Stimulated activated memory B cell treated with anti-CD40 and anti-IgM and Interleukin-4, amounts not matched to agents 10 μg/mL and 1 μg/mL and 100 μg/mL, for 72 hours (primary cell): Measurements from ENCODE around the gene UBE2R2.

Experiments used
- ATAC-seq: fragments of 150-1000 bp; cut with Tn5 transposase; 2 replicates; pipeline ENCODE4 v1.10.0; 2021
- H3K27ac Mint-ChIP-seq: one replicate; pipeline ENCODE4 v1.8.0; 2022; ENCODE audit warnings: mild to moderate bottlenecking, mixed read lengths
- H3K27me3 Mint-ChIP-seq: one replicate; pipeline ENCODE4 v1.8.0; 2022; ENCODE audit warnings: mixed read lengths
- H3K36me3 Mint-ChIP-seq: one replicate; pipeline ENCODE4 v1.8.0; 2022; ENCODE audit warnings: mixed read lengths
- H3K4me1 Mint-ChIP-seq: one replicate; pipeline ENCODE4 v1.8.0; 2022; ENCODE audit warnings: mixed read lengths
- H3K4me3 Mint-ChIP-seq: one replicate; pipeline ENCODE4 v1.8.0; 2022; ENCODE audit warnings: mild to moderate bottlenecking, moderate library complexity, mixed read lengths
- H3K9me3 Mint-ChIP-seq: one replicate; pipeline ENCODE4 v1.8.0; 2022; ENCODE audit warnings: mixed read lengths

UBE2R2 gene

DNA sequence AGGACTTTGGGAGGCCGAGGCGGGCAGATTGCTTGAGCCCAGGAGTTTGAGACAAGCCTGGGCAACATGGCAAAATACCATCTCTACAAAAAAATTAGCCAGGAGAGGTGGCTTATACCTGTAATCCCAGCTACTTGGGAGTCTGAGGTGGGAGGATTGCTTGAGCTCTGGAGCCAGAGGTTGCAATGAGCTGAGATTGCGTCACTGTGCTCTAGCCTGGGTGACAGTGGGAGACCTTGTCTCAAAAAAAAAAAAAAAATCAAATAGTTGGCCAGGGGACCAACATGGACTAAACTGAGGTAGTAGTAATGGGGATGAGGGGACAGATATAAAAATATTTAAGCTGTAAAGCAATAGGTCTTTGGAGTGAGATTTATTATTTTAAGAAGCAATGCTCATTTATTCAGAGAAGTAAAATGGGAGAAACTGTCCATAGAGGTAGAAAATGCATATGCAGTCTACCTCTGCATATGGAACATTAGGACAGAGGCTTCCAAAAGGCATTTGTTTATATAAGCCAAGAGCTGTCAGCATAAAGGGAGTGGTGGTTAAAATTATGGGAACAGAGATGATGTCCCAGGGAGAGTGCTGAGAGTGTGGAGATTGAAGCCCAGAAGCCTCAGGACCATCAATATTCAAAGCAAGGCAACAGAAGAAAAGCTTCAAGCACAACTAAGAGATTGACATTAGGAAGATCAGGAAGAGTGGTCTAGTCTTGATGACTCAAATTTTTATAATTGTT, 98.1 kb downstream of the UBE2R2 start:
- Mint-ChIP-seq H3K36me3 (peaks cover 43% of the 10 kb centered on the region), H3K27ac (peak overlapping the region; percentile 2)

DNA sequence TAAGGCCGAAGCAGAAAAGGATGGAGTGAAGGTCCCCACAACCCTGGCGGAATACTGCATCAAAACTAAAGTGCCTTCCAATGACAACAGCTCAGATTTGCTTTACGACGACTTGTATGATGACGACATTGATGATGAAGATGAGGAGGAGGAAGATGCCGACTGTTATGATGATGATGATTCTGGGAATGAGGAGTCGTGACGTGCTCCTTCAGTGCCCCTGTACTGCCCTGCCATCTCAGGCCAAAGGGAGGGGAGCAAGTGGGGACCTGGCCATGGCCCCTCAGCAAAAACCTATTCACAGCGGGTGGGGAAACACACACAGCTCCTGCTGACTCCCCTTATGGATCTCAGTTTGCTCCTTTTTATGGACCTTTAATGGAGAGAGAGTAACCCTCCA, 100.1 kb downstream of the UBE2R2 start:
- H3K9me3 Mint-ChIP-seq = no peaks in the 10 kb centered on the region
- no peak overlapping the region for H3K4me3 Mint-ChIP-seq
- H3K27me3 Mint-ChIP-seq = no peaks in the 10 kb centered on the region
- H3K4me1 Mint-ChIP-seq = no peaks in the 10 kb centered on the region
- peaks cover 54% of the 10 kb centered on the region for H3K36me3 Mint-ChIP-seq
- no peak overlapping the region for H3K27ac Mint-ChIP-seq
- no peak for ATAC-seq

More for the DNA sequence above, 98.1 kb downstream of the UBE2R2 start:
- no peaks in the 10 kb centered on the region for H3K9me3 Mint-ChIP-seq
- H3K27me3 Mint-ChIP-seq = no peaks in the 10 kb centered on the region
- no peak for ATAC-seq
- no peak overlapping the region for H3K4me3 Mint-ChIP-seq
- H3K4me1 Mint-ChIP-seq = no peaks in the 10 kb centered on the region

DNA sequence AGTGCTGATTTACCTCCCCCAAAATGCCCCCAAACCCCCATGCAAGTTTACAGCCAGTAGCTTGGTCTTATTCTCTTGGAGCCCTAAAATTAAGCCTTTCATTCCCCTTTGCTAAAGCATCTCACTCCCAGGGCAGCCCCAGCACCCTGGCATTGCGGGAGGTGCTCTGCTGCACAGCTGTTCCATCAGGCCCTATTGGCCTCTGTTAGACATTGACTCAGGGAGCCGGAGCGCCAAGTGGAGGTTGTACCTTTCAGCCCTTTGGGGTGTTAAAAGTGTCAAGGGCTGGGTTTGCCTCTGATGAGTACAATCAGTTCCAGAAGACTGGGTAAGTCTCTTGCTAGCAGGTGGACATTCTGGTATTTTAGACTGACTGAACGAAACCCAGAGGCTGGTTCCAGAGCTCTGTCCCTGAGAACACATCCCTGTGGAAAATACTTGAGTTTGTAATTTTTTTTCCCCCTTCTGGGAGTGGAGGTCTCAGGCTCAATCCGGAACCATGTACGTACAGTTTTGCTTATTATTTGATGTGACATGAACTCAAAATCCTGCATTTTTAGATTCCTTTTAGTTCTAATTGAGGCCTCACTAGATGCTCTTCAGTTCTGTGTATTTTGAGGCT, 102.4 kb downstream of the UBE2R2 start:
- H3K36me3 Mint-ChIP-seq = peaks cover 70% of the 10 kb centered on the region
- H3K27ac Mint-ChIP-seq = peak overlapping the region; percentile 14
- H3K4me1 Mint-ChIP-seq = no peaks in the 10 kb centered on the region
- H3K9me3 Mint-ChIP-seq = no peaks in the 10 kb centered on the region
- H3K27me3 Mint-ChIP-seq = no peaks in the 10 kb centered on the region
- no peak overlapping the region for H3K4me3 Mint-ChIP-seq
- ATAC-seq = no peak

DNA sequence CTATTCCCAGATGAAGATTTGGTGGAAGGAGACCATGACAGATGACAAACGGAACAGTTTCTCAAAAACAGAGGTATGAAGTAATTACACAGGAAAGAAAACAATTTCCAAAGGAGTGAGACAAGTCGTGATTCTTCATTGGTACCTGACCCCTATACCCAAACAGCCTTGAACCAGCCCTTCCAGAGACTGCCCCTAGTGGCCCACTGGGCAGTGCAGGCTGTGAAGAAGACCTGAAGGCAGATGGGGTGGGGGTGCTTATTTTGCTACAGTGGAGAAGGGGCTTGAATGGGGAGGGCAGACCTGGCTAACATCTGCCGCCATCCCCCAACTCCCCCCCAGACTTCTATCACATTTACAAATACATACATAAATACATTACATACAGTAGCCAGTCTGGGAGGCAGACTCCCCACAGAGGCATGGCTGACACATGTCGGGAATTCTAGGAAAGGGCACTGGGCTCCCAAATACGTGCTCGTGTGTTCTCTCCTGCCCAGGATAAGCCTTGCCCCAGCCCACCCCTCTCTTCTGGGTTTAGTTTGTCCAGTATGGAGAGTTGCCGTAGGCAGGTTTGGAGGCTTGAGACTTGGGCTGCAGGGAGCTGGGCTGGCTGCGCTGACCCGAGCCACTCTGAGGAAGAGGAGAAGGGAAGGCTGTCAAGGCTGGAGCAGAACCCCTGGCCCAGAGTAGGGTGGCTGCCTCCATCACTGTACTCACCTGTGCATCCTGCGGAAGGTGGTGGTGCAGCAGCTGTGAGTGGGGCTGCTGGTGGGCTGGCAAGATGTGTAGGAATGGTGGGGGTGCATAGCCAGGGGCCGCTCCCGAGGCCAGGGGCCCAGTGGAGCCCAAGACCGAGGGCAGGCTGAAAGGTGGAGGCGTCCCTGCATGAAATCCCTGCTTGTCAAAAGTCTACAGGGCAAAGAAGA, 105.3 kb downstream of the UBE2R2 start:
- Mint-ChIP-seq H3K4me3 (no peak overlapping the region), H3K27me3 (no peaks in the 10 kb centered on the region), H3K9me3 (no peaks in the 10 kb centered on the region), H3K36me3 (peaks cover 63% of the 10 kb centered on the region), H3K27ac (no peak overlapping the region), H3K4me1 (no peaks in the 10 kb centered on the region)
- no peak for ATAC-seq

- H3K27me3 Mint-ChIP-seq = no peaks in the 10 kb centered on the region
- H3K36me3 Mint-ChIP-seq = peaks cover 62% of the 10 kb centered on the region
- H3K27ac Mint-ChIP-seq = no peak overlapping the region
- H3K4me3 Mint-ChIP-seq = no peak overlapping the region
- no peak for ATAC-seq
- no peaks in the 10 kb centered on the region for H3K4me1 Mint-ChIP-seq
- H3K9me3 Mint-ChIP-seq = no peaks in the 10 kb centered on the region
Observed at GRCh38 chr9:33923079-33923478, 106.1 kb downstream of the UBE2R2 start.

DNA sequence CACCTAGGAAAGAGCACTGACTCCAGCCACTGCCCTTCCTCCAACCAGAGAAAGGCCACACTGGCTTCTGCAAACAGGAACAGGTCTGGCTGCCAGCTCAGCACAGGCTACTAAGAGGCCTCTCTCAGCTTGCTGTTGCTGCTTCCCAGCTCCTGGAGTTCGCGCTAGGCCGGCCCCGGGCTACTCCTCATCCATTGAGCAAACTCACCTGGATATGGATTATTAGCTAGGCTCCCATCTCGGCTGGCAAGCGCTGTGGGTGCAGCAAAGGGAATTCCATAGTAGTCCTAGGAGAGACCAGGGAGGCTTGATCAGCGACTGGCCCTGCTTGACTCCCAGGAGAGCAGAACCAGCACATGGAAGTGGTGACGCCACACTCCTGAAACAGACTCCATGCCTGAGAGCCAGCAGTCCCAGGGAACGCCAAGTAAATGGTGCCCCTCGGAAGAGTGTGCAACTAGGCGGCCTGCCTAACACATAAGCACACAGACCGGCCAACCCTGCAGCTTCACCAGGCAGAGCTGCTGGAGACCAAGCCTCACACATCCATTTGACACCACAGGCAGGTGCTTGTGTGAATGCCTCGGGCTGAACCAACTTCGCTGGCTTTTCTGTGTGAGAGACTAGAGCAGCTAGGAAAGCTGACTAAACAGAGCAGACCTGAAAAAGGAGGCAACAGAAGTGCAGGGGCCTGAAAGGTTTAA, 107.2 kb downstream of the UBE2R2 start:
- Mint-ChIP-seq H3K4me3 (no peak overlapping the region), H3K27ac (no peak overlapping the region), H3K4me1 (no peaks in the 10 kb centered on the region), H3K9me3 (no peaks in the 10 kb centered on the region), H3K36me3 (peaks cover 58% of the 10 kb centered on the region), H3K27me3 (no peaks in the 10 kb centered on the region)
- no peak for ATAC-seq

GRCh38 chr9:33924978-33925797, 108.2 kb downstream of the UBE2R2 start:
- Mint-ChIP-seq H3K27me3 (no peaks in the 10 kb centered on the region), H3K9me3 (no peaks in the 10 kb centered on the region), H3K4me3 (no peak overlapping the region), H3K4me1 (no peaks in the 10 kb centered on the region), H3K27ac (no peak overlapping the region), H3K36me3 (peaks cover 54% of the 10 kb centered on the region)
- no peak for ATAC-seq

DNA sequence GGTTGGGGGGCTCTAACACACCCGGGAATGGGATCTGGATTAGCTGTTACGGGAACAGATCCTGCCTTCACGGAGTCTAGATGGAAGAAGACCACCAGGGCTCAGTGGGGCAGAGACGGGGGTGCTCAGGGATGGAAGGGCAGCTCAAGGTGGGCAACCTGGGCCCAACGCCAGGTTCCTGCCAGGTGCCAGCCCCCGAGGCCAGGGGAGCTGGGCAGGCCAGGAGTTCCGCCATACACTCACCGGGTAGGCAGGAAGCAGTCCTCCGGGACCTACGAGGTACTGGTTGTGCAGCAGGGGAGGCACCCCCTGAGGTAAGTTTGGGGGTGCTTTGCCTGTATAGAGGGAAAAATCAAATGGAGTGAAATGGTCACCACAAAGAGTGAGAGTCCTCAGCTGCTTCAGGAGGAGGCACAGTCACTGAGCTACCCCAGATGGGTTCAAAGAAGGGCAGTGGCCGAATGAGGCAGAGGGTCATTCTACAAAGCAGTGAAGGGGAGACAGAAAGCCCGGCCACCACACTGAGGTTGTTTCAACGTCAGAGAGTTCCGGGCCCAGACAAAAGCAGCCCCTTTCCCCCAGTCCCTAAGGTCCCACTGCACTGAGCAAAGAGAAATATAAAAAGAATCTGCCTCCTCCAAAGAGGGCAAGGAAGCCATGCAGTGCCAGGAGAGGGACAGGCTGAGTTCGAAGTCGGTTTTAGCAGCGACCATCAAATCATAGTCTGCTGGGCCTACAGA, 110.0 kb downstream of the UBE2R2 start:
- H3K9me3 Mint-ChIP-seq = no peaks in the 10 kb centered on the region
- no peaks in the 10 kb centered on the region for H3K27me3 Mint-ChIP-seq
- H3K4me3 Mint-ChIP-seq = no peak overlapping the region
- no peak overlapping the region for H3K27ac Mint-ChIP-seq
- peaks cover 63% of the 10 kb centered on the region for H3K36me3 Mint-ChIP-seq
- no peaks in the 10 kb centered on the region for H3K4me1 Mint-ChIP-seq
- ATAC-seq = no peak

DNA sequence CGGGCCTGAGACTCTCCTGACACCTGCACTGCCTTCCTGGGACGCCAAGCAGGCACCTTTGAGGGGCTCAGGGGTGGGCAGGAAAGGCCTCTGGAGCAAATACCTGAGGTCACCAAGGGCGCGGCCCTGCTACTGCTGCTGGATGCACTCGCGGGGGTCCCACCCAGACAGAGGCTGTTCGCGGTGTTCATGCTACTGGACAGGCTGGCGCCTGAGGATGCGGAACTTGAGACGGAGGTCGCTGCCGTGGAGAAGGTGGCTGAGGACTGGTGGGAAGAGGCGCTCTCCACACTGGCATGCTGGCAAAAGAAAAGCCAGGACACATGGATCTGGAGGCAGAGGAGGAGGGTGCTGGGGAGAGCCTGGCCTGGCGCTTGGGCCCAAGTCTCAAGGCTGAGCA, 110.7 kb downstream of the UBE2R2 start:
- peaks cover 63% of the 10 kb centered on the region for H3K36me3 Mint-ChIP-seq
- H3K27ac Mint-ChIP-seq = no peak overlapping the region
- ATAC-seq = no peak
- H3K4me3 Mint-ChIP-seq = no peak overlapping the region
- H3K27me3 Mint-ChIP-seq = no peaks in the 10 kb centered on the region
- H3K9me3 Mint-ChIP-seq = no peaks in the 10 kb centered on the region
- no peaks in the 10 kb centered on the region for H3K4me1 Mint-ChIP-seq

DNA sequence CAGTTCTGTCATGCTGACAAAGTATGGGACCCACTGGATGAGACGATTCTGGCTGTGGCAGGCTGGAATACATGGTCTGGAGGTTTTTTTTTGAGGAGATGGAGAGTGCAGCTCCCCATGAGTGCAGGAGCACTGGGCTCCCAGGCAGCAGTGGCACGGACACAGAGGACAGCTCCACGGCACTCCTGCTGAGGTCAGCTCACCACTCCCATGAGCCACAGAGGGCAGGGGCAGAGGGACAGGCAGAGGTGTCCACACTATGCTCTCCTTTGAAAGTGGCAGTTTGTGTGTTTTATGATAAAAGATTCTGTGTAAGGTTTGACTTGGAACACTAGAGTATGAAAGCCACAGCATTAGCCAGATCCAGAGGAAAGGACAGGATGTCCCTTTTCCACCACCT, 114.4 kb downstream of the UBE2R2 start:
- ATAC-seq = no peak
- Mint-ChIP-seq H3K27ac (no peak overlapping the region), H3K4me3 (no peak overlapping the region), H3K36me3 (peaks cover 73% of the 10 kb centered on the region), H3K9me3 (no peaks in the 10 kb centered on the region), H3K27me3 (no peaks in the 10 kb centered on the region), H3K4me1 (no peaks in the 10 kb centered on the region)

DNA sequence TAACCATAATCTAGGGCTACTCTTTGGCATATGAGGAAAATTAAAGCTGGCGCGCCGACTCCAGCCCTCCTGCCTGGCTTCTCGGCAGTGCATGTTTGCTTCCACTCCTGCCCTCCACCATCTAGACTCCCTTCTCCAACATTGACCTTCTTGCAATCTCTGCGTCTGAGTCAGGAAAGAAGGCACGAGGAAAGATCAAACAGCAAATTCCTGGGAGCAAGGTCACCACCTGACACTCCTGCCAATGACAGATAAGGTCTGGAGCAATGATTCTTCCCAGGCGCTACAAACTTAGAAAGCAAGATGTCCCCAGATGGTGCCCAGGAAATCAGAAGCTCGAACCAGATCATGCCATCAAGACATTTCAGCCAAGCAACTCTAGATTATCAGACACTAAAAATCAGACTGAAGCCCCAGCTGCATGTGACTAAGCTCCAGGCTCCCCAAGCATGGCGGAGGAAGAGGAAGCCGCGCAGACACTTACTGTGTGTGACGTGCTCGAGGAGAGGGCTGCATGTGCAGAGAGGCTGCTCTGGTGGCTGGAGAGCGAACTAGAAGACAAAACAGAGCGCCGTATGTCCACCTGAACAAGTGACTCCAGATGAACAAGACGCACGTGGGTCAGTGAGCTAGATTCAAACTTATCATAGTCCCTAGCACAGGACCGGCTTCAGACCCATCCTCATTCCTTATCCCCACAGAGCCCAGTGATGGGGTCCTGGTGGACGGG, 115.3 kb downstream of the UBE2R2 start:
- no peak overlapping the region for H3K27ac Mint-ChIP-seq
- no peak for ATAC-seq
- H3K36me3 Mint-ChIP-seq = peaks cover 73% of the 10 kb centered on the region
- H3K27me3 Mint-ChIP-seq = no peaks in the 10 kb centered on the region
- no peaks in the 10 kb centered on the region for H3K9me3 Mint-ChIP-seq
- no peaks in the 10 kb centered on the region for H3K4me1 Mint-ChIP-seq
- no peak overlapping the region for H3K4me3 Mint-ChIP-seq

- peaks cover 76% of the 10 kb centered on the region for H3K36me3 Mint-ChIP-seq
- no peaks in the 10 kb centered on the region for H3K9me3 Mint-ChIP-seq
- no peaks in the 10 kb centered on the region for H3K27me3 Mint-ChIP-seq
- H3K27ac Mint-ChIP-seq = no peak overlapping the region
- H3K4me1 Mint-ChIP-seq = no peaks in the 10 kb centered on the region
- H3K4me3 Mint-ChIP-seq = no peak overlapping the region
- no peak for ATAC-seq
Observed at GRCh38 chr9:33934188-33934878, 117.4 kb downstream of the UBE2R2 start.
